Spleen (tissue), 11 donors: ENCODE measurements around the gene CUL7. TPM values are rescaled to one million over a fixed set of nuclear protein-coding genes. Genes with fewer than 3 reads are reported as not detected.
A peak's percentile ranks its signal among the peaks of the same experiment; 100 is the strongest.

ENCODE experiments used
- DNase-seq: peaks from one replicate; pipeline ENCODE4 v3.0.0-alpha.2; 2020
- H3K27ac ChIP-seq, 8 donors: fragments of 200-600 bp; sonication (generic) in 7 of 8; 1 replicate in 4 of 8; 2 replicates in 4 of 8; pipeline versions ENCODE4 v1.5.0 to v1.8.0; 2016 to 2021; ENCODE audit warnings: inconsistent platforms in 4 of 8, mild to moderate bottlenecking in 4 of 8, moderate library complexity in 1 of 8
- H3K27me3 ChIP-seq, 7 donors: fragments of 200-600 bp; sonication (generic) in 6 of 7; replicated peaks in 1 of 7; 1 replicate in 4 of 7; 2 replicates in 3 of 7; pipeline versions ENCODE4 v1.5.0 to v1.8.0; 2016 to 2021; ENCODE audit warnings: inconsistent platforms in 3 of 7, mild to moderate bottlenecking in 1 of 7
- H3K36me3 ChIP-seq, 6 donors: fragments of 200-600 bp; sonication (generic) in 5 of 6; 1 replicate in 4 of 6; 2 replicates in 2 of 6; pipeline versions ENCODE4 v1.5.0 to v1.8.0; 2016 to 2021; ENCODE audit warnings: inconsistent platforms in 2 of 6
- H3K4me1 ChIP-seq, 6 donors: fragments of 200-600 bp; sonication (generic) in 5 of 6; 1 replicate in 3 of 6; 2 replicates in 3 of 6; pipeline versions ENCODE4 v1.5.0 to v1.8.0; 2016 to 2021; ENCODE audit warnings: inconsistent platforms in 3 of 6
- H3K4me3 ChIP-seq, 8 donors: fragments of 200-600 bp; sonication (generic) in 7 of 8; 1 replicate in 4 of 8; 2 replicates in 4 of 8; pipeline versions ENCODE4 v1.5.0 to v1.8.0; 2016 to 2021; ENCODE audit warnings: inconsistent platforms in 4 of 8, mild to moderate bottlenecking in 4 of 8, moderate library complexity in 2 of 8
- H3K9me3 ChIP-seq, 8 donors: fragments of 200-600 bp; sonication (generic) in 7 of 8; 1 replicate in 4 of 8; 2 replicates in 4 of 8; pipeline versions ENCODE4 v1.5.0 to v1.8.0; 2016 to 2021; ENCODE audit warnings: inconsistent platforms in 4 of 8
- POLR2A ChIP-seq, 3 donors: fragments of 450-650 bp; IDR thresholded peaks; one replicate each; pipeline ENCODE4 v1.5.1; 2017; ENCODE audit warnings: antibody characterized with exemption in 3 of 3, mild to moderate bottlenecking in 1 of 3
- POLR2AphosphoS5 ChIP-seq, 3 donors: sonication (generic); formaldehyde crosslinking; IDR thresholded peaks; one replicate each; pipeline ENCODE4 v1.5.1; 2017; ENCODE audit warnings: antibody characterized with exemption in 3 of 3
- WGBS, 5 donors: extraction: QIAGEN DNeasy Blood & Tissue Kit in 3 of 5; methylation state at CpG; one replicate each; pipeline versions ENCODE4 v1.1.5 to v1.1.7; 2013 to 2018; 5-methylcytosine and 5-hydroxymethylcytosine counted together
- intact Hi-C: fragments of 100-400 bp; cut with DNase I; formaldehyde crosslinking; loops from one replicate; pipeline ENCODE4 v1.15.0; 2023; ENCODE audit warnings: low total_unique reads
- polyA plus RNA-seq, 3 donors: library from polyadenylated mRNA; stranded (reverse); fragments of 200-250 nt; gene quantifications; one replicate each; pipeline ENCODE4 v1.2.1, GENCODE V29; 2013
- total RNA-seq, 7 donors: library from RNA; depleted of rRNA in 3 of 7; stranded (reverse); fragments of >200 nt in 3 of 7; fragmentation: NEBNext Ultra II Directional in 4 of 7; extraction: Animal tissue kit (Norgen Biotek cat#: 25700) in 4 of 7; gene quantifications; one replicate each; pipeline versions ENCODE4 v1.1.0 to v1.2.1, GENCODE V29; 2016 to 2021
- TF ChIP-seq, protein P1 (sequence below), 11 experiments: fragments of 200-600 bp in 7 of 11; fragments of 450-650 bp in 4 of 11; sonication (generic) in 4 of 11; IDR thresholded peaks in 8 of 11; conservative IDR thresholded peaks in 3 of 11; 1 replicate in 7 of 11; 2 replicates in 4 of 11; pipeline versions ENCODE4 v1.4.0 to v1.8.0; 2016 to 2021; ENCODE audit warnings: antibody characterized with exemption in 11 of 11, inconsistent platforms in 4 of 11, mild to moderate bottlenecking in 1 of 11
- donor health status: healthy with polysubstance abuse.
- donor health status: DM: no; HTN: no; CAD: no; lungs with moderate emphysema.
- donor health status: DM: no; HTN: no; CAD: no.
- donor health status: Bipolar disorder and iron deficiency.
- donor health status: healthy.
- donor health status: DM: no; HTN: no; CAD: no.
- donor health status: DM: yes; HTN: yes; CAD: no.

Gene CUL7
- total and polyA plus RNA-seq, 10 donors = 3.6 to 23.1 (median 13.7) TPM

- intact Hi-C loops = no loop called here
- Histone ChIP-seq H3K27me3 (no peaks in the 10 kb centered on the region), H3K4me1 (peaks cover 28 to 80% (median 51%) of the 10 kb centered on the region in 6 donors), H3K27ac (no peak overlapping the region), H3K36me3 (peaks cover 0 to 51% (median 28%) of the 10 kb centered on the region in 6 donors), H3K4me3 (no peak overlapping the region), H3K9me3 (no peaks in the 10 kb centered on the region)
- no peak for DNase-seq
- TF ChIP-seq, protein P1, sequence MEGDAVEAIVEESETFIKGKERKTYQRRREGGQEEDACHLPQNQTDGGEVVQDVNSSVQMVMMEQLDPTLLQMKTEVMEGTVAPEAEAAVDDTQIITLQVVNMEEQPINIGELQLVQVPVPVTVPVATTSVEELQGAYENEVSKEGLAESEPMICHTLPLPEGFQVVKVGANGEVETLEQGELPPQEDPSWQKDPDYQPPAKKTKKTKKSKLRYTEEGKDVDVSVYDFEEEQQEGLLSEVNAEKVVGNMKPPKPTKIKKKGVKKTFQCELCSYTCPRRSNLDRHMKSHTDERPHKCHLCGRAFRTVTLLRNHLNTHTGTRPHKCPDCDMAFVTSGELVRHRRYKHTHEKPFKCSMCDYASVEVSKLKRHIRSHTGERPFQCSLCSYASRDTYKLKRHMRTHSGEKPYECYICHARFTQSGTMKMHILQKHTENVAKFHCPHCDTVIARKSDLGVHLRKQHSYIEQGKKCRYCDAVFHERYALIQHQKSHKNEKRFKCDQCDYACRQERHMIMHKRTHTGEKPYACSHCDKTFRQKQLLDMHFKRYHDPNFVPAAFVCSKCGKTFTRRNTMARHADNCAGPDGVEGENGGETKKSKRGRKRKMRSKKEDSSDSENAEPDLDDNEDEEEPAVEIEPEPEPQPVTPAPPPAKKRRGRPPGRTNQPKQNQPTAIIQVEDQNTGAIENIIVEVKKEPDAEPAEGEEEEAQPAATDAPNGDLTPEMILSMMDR (IDR thresholded peaks at IDR 0.05 in 8 of 11, conservative IDR thresholded peaks at IDR 0.05 in 3 of 11) = no peak
- TF ChIP-seq POLR2AphosphoS5 (IDR thresholded peaks at IDR 0.05) = no peak
- WGBS, 5 donors = 84 to 90% (median 89%) methylated on average over 8 of the region's 8 CpGs
Measured at GRCh38 chr6:43055966-43056365, 2.3 kb upstream of the CUL7 start.

DNA sequence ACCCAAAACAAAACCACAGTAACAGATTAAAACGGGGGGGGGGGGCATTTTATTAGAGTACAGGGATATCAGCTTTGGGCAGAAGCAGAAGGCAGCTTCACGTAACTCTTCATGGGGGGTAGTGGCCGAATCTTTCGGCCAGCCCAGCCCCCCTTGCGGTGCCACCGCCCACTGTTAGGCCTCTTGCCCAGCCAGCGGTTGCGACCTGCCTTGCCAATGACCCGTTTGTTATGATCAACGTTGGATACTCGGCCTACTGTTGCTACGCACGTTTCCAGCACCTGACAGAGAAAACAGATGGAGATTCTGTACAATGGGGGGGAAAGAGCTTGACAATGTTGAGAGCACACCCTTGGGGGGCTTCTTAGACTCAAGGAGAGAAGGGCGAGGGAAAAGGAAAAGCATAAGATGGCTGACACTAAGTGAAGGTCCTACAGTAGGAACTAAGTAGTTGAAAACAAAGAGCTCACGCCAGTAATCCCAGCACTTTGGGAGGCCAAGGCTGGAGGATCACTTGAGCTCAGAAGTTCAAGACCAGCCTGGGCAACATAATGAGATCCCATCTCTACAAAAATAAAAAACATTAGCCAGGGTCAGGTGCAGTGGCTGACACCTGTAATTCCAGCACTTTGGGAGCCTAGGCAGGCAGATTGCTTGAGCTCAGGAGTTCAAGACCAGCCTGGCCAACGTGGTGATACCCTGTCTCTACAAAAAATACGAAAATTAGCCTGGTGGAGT, 724 bp upstream of the CUL7 start:
- Histone ChIP-seq H3K4me3 (peak overlapping the region; percentile 61 to 86 (median 78)), H3K9me3 (no peaks in the 10 kb centered on the region), H3K36me3 (peaks cover 0 to 65% (median 36%) of the 10 kb centered on the region in 6 donors), H3K27ac (peak overlapping the region; percentile 83 to 95 (median 92)), H3K4me1 (peaks cover 18 to 72% (median 40%) of the 10 kb centered on the region in 6 donors), H3K27me3 (no peaks in the 10 kb centered on the region)
- intact Hi-C loops = no loop called here
- WGBS, 5 donors = 67 to 80% (median 77%) methylated on average over 17 of the region's 17 CpGs
- TF ChIP-seq, protein P1 (IDR thresholded peaks at IDR 0.05 in 8 of 11, conservative IDR thresholded peaks at IDR 0.05 in 3 of 11) = no peak
- TF ChIP-seq POLR2AphosphoS5 (IDR thresholded peaks at IDR 0.05) = no peak
- TF ChIP-seq POLR2A (IDR thresholded peaks at IDR 0.05) = no peak
- DNase-seq = no peak

DNA sequence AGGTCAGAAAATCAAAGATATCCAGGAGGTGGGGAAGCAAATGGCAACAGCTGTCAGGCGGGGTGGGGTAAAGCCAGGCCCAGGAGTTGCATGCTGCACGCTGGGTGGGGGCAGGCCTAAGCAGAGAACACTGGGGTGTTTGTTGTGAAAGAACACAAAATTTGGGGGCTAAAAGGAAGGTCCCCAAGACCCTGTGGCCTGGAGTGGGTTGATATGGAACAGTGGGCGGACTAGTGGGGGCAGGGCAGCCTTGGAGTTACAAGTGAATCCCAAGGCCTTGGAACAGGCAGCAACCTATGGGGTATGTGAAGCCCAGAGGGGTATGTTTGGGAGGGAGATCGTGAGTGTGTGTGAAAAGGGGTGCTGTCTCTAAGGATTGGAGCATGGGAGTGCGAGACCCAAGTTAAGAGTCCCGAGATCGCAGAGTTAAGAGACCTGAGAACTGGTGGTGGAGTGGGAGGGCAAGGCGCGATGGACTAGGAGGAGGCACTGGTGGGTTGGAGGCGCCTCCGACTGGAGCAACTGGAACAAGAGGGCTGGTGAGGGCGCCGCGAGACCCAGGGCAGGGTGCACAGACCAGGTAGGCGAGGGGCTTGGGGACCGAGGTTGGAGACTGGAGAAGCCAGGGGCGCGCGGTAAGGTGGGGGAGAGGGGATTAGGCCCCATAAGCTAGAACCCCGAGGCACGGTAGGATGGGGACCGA, 658 bp downstream of the CUL7 start:
- H3K36me3 ChIP-seq = peaks cover 0 to 78% (median 48%) of the 10 kb centered on the region in 6 donors
- H3K4me1 ChIP-seq = peaks cover 10 to 60% (median 29%) of the 10 kb centered on the region in 6 donors
- H3K9me3 ChIP-seq = no peaks in the 10 kb centered on the region
- H3K27ac ChIP-seq = peak overlapping the region; percentile 83 to 95 (median 92)
- TF ChIP-seq POLR2A (IDR thresholded peaks at IDR 0.05) (no peak), POLR2AphosphoS5 (IDR thresholded peaks at IDR 0.05) (no peak)
- TF ChIP-seq, protein P1 (IDR thresholded peaks at IDR 0.05 in 8 of 11, conservative IDR thresholded peaks at IDR 0.05 in 3 of 11) = no peak
- peak overlapping the region; percentile 61 to 86 (median 78) for H3K4me3 ChIP-seq
- intact Hi-C loops = no loop called here
- no peak for DNase-seq
- WGBS, 5 donors = 13 to 17% (median 16%) methylated on average over 21 to 22 of the region's 22 CpGs
- no peaks in the 10 kb centered on the region for H3K27me3 ChIP-seq
